GM12891 (cell line): ENCODE results near the gene MDH1B.

ENCODE experiments used
- DNase-seq: peaks from one replicate; pipeline ENCODE4 v3.0.0; 2011; ENCODE audit warnings: low spot score; ENCODE audit not compliant: insufficient read length
- FAIRE-seq: peaks from 2 replicates; lab custom pipeline; 2011; peaks lifted over from hg19 to GRCh38; lab: Jason Lieb, UNC
- PAX5 ChIP-seq: IDR thresholded peaks from 2 replicates; pipeline ENCODE4 v1.6.1; 2011; ENCODE audit warnings: low read length, moderate library complexity, mild to moderate bottlenecking; ENCODE audit not compliant: insufficient read depth, severe bottlenecking
- POLR2A ChIP-seq: IDR thresholded peaks from 2 replicates; pipeline ENCODE4 v1.6.1; 2011; ENCODE audit warnings: low read depth, low read length, control low read depth
- POLR2AphosphoS5 ChIP-seq: IDR thresholded peaks from 2 replicates; pipeline ENCODE4 v1.6.1; 2011; ENCODE audit warnings: low read depth, low read length, control low read depth
- POU2F2 ChIP-seq: IDR thresholded peaks from 2 replicates; pipeline ENCODE4 v1.6.1; 2011; ENCODE audit warnings: low read depth, mild to moderate bottlenecking, control low read depth, low read length, moderate library complexity
- SPI1 ChIP-seq: IDR thresholded peaks from 2 replicates; pipeline ENCODE4 v1.6.1; 2011; ENCODE audit warnings: low read depth, low read length, control low read depth
- TAF1 ChIP-seq: IDR thresholded peaks from 2 replicates; pipeline ENCODE4 v1.6.1; 2011; ENCODE audit warnings: low read depth, low read length, control low read depth

The MDH1B gene

DNA sequence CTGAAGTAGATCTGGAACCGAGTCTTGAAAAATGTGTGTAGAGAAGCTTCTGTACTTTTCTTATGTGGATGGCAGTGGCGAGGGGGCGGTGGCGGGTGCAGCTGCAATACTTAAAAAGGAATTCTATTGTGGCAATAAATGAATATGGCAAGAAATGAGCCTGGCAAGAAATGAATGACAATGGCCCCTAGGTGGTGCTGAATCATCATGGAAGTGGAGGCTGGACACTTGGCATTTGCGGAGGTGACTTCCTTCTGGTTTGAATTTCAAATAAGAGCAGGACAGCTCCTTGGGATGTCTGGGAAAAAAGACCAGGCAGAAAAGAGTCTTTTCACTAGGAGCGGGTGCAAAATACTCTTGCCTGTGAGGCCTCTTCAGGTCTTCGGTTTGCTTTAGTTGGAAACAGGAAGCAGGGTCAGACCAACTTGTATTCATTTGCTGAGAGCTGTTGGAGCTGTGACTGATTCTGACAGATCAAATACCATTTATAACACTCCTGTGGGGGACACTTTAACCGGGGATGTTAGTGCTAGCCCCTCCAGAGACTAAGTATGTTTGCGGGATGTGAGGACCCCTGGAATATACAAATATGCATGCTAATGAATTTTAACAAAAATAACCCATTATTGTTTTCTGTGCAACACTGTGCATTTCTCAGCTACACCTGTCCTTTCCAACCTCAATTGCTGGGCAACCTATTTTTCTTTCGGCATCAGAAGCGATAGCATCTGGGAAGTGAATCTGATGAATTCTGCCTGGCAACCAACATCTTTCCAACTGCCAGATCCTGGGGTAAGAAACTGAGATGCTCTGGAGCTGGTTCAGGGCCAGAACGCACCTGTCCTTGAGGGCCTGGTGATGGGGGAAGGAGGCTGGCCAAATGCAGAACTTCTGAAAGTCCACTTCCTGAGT lies 35.6 kb upstream of the MDH1B start:
- TF ChIP-seq TAF1 (no peak), POU2F2 (no peak), PAX5 (no peak), POLR2AphosphoS5 (no peak), POLR2A (no peak), SPI1 (no peak)
- DNase-seq = no peak
- FAIRE-seq = peak; percentile 80

DNA sequence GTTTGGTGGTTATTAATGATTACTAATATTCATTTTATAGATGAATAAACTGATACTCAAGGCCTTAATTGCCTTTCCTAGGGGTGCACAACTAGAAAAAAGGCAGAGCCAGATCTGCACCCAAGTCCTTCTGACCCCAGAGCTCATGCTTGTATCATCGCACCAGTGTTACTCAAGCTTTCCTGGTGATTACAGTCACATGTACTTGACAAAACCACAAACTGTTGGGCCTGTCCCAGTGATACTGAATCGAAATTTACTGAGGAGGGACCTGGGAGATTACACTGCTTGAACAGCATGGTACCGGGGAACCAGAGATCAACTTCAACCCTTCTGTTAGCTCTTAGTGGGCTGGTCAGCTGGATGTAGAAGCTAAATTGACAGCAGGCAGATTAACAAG lies 34.0 kb upstream of the MDH1B start:
- no peak for DNase-seq
- TF ChIP-seq POLR2A (no peak), POU2F2 (no peak), PAX5 (no peak), SPI1 (no peak), POLR2AphosphoS5 (no peak), TAF1 (no peak)
- peak; percentile 31 for FAIRE-seq

DNA sequence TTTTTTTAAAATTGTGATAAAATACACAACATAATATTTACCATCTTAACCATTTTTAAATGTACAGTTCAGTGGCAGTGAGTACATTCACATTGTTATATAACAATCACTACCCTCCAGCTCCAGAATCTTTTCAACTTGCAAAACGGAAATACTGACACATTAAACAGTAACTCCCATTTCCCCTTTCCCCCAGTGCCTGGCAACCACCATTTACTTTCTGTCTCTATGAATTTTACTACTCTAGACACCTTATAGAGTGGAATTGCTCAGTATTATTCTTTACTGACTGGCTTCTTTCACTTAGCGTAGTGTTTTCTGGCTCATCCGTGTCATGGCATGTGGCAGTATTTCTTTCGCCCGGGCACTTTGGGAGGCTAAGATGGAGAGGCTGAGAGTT lies 32.9 kb upstream of the MDH1B start:
- DNase-seq = no peak
- no peak for TF ChIP-seq POLR2A
- TF ChIP-seq SPI1 = peak; percentile 91
- no peak for TF ChIP-seq POLR2AphosphoS5
- peak; percentile 67 for FAIRE-seq

DNA sequence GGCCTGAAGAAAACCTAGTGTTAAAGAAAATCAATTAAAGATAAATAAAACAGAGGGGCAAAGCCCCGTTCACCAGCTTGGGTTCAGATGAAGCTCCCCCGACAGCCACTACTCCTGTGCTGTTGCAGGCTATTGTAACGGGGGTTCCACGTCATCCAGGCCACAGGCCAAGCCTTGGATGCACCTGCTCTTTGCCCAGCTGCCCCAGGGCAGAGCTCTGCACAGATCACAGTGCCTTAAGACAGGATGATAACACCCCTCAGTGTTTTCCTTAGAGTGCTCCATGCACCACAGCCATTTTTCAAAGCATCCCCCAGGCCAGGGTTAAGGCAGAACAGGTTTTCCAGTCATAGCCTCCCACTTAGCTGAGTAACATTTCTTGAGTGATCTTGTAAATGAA lies 32.2 kb upstream of the MDH1B start:
- DNase-seq = no peak
- peak; percentile 43 for FAIRE-seq

DNA sequence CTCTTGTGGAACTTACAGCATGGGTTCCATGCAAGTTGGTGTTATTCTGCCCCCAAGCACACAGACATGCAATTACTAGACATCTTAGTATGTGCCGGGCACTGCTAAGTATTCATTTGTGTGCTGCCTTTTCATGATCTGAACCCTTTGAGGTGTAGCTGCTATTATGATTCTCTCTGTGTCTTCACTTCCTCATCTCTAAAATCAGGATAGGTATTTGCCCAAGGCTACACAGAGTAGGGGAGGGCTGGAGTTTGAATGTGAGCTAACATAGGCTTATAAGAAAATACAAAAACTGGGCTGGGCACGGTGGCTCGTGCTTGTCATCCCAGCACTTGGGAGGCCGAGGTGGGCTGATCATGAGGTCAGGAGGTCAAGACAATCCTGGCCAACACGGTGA lies 27.5 kb upstream of the MDH1B start:
- FAIRE-seq = no peak
- DNase-seq = no peak
- TF ChIP-seq POLR2A = no peak
- TF ChIP-seq PAX5 = no peak
- peak; percentile 58 for TF ChIP-seq SPI1
- no peak for TF ChIP-seq TAF1

More for the DNA sequence above, 32.2 kb upstream of the MDH1B start:
- TF ChIP-seq POLR2AphosphoS5 = no peak

DNA sequence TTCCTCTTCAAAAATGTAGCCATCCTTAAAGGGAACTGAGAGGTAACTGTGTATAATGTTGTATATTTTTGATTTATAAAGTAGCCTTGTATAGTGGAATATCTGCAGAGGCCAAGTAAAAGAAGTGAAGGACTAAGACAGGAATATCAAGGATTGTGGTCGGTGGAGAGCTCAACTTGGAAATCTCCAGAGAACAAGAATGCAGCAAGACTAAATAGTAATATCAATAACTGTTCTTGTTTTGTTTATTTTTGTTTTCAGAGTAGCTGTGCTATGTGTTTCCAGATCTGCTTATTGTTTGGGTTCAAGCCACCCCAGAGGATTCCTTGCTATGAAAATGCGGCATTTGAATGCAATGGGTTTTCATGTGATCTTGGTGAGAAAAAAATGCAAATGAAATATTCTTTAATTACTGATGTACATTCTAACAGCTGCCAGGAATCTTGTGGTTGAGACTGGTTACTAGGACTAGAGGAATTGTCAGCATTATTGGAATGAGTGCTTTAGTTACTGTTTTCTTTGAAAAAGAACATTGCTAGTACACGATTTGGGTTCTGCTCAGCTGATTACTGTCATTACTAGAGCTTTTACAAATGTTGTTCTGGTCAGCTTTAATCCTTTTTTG lies 25.3 kb upstream of the MDH1B start:
- FAIRE-seq = no peak

DNA sequence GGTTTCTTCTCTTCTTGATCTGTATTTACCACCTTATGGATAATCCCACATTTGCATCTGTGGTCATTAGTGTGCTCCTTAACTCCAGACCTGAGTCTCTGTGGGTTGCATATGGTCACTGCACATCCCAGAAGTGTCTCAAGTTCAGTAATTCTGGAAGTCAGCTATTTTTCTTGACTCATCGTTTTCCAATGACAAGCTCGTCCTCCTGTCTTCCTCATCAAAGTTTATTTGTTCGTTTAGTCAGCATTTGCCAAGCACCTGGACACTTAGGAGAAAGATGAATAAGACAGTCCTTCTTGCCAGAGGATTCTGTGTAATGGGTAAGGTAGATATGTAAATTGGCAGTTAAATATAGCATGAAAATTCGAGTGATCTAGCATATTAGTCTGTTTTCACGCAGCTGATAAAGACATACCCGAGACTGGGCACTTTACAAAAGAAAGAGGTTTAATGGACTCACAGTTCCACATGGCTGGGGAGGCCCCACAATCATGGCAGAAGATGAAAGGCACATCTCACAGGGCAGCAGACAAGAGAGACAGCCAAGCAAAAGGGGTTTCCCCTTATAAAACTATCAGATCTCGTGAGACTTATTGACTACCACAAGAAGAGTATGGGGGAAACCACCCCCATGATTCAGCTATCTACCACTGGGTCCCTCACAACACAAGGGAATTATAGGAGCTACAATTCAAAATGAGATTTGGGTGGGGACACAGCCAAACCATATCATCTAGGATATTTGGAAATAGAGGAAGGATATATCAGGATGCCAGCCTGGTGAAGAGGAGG lies 19.6 kb upstream of the MDH1B start:
- TF ChIP-seq TAF1 = no peak
- TF ChIP-seq POLR2AphosphoS5 = no peak
- no peak for TF ChIP-seq POLR2A
- TF ChIP-seq PAX5 = no peak
- FAIRE-seq = peak; percentile 33
- no peak for DNase-seq

More for the DNA sequence above, 25.3 kb upstream of the MDH1B start:
- TF ChIP-seq POLR2A = no peak
- TF ChIP-seq POU2F2 = no peak
- no peak for TF ChIP-seq TAF1
- no peak for TF ChIP-seq POLR2AphosphoS5
- TF ChIP-seq SPI1 = no peak
- TF ChIP-seq PAX5 = no peak
- no peak for DNase-seq

DNA sequence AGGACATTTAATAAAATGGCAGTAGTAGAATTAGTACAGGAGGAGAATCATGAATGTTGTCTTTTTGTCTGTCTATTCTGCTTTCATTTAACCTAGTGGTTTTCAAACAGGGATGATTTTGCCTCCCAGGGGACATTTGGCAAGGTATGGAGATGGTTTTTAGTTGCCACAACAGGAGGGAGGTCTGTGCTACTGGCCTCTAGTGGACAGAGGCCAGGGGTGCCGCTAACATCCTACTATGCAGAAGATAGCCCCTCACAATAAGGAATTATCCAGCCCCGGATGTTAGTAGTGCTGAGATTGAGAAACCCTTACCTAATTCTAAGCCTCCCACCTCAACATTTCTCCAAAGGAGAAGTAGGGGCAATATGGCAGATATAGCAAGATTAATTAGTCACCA lies 18.6 kb upstream of the MDH1B start:
- no peak for FAIRE-seq
- TF ChIP-seq POLR2AphosphoS5 (no peak), POLR2A (no peak), SPI1 (no peak), PAX5 (no peak), TAF1 (no peak), POU2F2 (no peak)
- DNase-seq = no peak

DNA sequence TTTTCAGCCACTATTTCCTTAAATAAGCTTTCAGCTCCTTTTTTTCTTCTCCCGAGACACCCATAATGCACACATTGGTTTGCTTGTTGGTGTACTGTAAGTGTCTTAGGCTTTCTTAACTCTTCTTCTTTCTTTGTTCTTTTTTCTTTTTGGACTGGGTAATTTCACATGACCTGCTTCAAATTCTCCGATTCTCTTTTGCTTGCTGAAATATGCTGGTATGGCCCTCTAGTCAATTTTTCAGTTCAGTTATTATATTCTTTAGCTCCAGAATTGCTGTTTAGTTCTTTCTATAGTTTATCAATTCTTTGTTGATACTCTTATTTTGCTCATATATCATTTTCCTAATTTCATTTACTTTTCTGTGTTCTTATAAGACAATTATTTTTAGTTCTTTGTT lies 15.5 kb upstream of the MDH1B start:
- DNase-seq = no peak
- FAIRE-seq = no peak
- no peak for TF ChIP-seq PAX5
- no peak for TF ChIP-seq SPI1
- TF ChIP-seq POLR2A = no peak
- no peak for TF ChIP-seq POU2F2
- TF ChIP-seq POLR2AphosphoS5 = no peak
- TF ChIP-seq TAF1 = no peak
